SK-N-SH treated with all-trans-retinoic acid at 6 μM for 48 hours (cell line): ENCODE results near the gene ATAD3C.

ENCODE experiments used
- ARNTL ChIP-seq: fragments of 450-650 bp; formaldehyde crosslinking; IDR thresholded peaks from 2 replicates; pipeline ENCODE4 v1.5.0; 2020; ENCODE audit warnings: low read depth, mild to moderate bottlenecking, moderate library complexity, borderline replicate concordance
- ISL1 ChIP-seq: fragments of 250-450 bp; sonication (Bioruptor Pico); IDR thresholded peaks from 2 replicates; pipeline ENCODE4 v2.1.2; 2022; ENCODE audit warnings: mild to moderate bottlenecking, moderate library complexity
- PPARA ChIP-seq: fragments of 250-450 bp; sonication (Bioruptor Pico); IDR thresholded peaks from 2 replicates; pipeline ENCODE4 v1.5.0; 2020; ENCODE audit warnings: mild to moderate bottlenecking, borderline replicate concordance
- RARB ChIP-seq: fragments of 250-450 bp; sonication (Bioruptor Pico); IDR thresholded peaks from 2 replicates; pipeline ENCODE4 v1.8.0; 2021; ENCODE audit warnings: mild to moderate bottlenecking, moderate library complexity
- ZFP30 ChIP-seq: fragments of 450-650 bp; formaldehyde crosslinking; IDR thresholded peaks from 2 replicates; pipeline ENCODE4 v1.5.0; 2022; ENCODE audit warnings: mild to moderate bottlenecking, moderate library complexity
- ZNF565 ChIP-seq: fragments of 450-650 bp; formaldehyde crosslinking; conservative IDR thresholded peaks from 2 replicates; pipeline ENCODE4 v1.5.0; 2020; ENCODE audit warnings: low read depth, mild to moderate bottlenecking, moderate library complexity
- ZNF70 ChIP-seq: fragments of 450-650 bp; formaldehyde crosslinking; IDR thresholded peaks from 2 replicates; pipeline ENCODE4 v1.5.0; 2020; ENCODE audit warnings: mild to moderate bottlenecking, moderate library complexity
- TF ChIP-seq, protein P1 (sequence below): fragments of 250-450 bp; sonication (Bioruptor Pico); IDR thresholded peaks from 2 replicates; pipeline ENCODE4 v1.8.0; 2020; ENCODE audit warnings: mild to moderate bottlenecking, moderate library complexity, borderline replicate concordance
- TF ChIP-seq, protein P2 (sequence below): fragments of 250-450 bp; sonication (Bioruptor Pico); IDR thresholded peaks from 2 replicates; pipeline ENCODE4 v1.5.1; 2021; ENCODE audit warnings: mild to moderate bottlenecking, moderate library complexity

DNA sequence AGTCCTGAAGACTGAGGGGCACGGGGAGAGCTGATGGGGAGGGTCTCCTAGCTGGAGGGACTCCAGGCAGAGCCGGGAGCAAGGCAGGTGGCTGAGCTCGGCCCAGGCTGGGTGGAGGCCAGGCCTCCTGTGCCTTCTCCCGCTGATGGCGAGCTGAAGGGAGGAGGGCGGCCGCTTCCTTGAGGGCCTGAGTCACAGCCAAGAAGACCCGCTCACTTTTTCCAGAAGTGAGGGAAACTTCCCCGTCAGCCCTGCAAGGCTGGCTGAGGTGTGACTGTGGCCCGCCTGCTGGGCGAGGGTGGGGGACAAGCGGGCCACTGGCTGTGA is 15.7 kb upstream of the ATAD3C start:
- TF ChIP-seq PPARA (CRISPR knock-in tag): no peak
- no peak for TF ChIP-seq ZFP30
- TF ChIP-seq RARB (CRISPR knock-in tag): no peak
- TF ChIP-seq, protein P1, sequence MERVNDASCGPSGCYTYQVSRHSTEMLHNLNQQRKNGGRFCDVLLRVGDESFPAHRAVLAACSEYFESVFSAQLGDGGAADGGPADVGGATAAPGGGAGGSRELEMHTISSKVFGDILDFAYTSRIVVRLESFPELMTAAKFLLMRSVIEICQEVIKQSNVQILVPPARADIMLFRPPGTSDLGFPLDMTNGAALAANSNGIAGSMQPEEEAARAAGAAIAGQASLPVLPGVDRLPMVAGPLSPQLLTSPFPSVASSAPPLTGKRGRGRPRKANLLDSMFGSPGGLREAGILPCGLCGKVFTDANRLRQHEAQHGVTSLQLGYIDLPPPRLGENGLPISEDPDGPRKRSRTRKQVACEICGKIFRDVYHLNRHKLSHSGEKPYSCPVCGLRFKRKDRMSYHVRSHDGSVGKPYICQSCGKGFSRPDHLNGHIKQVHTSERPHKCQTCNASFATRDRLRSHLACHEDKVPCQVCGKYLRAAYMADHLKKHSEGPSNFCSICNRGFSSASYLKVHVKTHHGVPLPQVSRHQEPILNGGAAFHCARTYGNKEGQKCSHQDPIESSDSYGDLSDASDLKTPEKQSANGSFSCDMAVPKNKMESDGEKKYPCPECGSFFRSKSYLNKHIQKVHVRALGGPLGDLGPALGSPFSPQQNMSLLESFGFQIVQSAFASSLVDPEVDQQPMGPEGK (CRISPR knock-in tag): no peak
- no peak for TF ChIP-seq ISL1
- no peak for TF ChIP-seq ZNF70 (CRISPR knock-in tag)
- TF ChIP-seq, protein P2, sequence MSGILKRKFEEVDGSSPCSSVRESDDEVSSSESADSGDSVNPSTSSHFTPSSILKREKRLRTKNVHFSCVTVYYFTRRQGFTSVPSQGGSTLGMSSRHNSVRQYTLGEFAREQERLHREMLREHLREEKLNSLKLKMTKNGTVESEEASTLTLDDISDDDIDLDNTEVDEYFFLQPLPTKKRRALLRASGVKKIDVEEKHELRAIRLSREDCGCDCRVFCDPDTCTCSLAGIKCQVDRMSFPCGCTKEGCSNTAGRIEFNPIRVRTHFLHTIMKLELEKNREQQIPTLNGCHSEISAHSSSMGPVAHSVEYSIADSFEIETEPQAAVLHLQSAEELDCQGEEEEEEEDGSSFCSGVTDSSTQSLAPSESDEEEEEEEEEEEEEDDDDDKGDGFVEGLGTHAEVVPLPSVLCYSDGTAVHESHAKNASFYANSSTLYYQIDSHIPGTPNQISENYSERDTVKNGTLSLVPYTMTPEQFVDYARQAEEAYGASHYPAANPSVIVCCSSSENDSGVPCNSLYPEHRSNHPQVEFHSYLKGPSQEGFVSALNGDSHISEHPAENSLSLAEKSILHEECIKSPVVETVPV (CRISPR knock-in tag): no peak
- no peak for TF ChIP-seq ARNTL (CRISPR knock-in tag)
- TF ChIP-seq ZNF565 (CRISPR knock-in tag): no peak
